ENCODE measurements around the gene SLC35B1.

DNA sequence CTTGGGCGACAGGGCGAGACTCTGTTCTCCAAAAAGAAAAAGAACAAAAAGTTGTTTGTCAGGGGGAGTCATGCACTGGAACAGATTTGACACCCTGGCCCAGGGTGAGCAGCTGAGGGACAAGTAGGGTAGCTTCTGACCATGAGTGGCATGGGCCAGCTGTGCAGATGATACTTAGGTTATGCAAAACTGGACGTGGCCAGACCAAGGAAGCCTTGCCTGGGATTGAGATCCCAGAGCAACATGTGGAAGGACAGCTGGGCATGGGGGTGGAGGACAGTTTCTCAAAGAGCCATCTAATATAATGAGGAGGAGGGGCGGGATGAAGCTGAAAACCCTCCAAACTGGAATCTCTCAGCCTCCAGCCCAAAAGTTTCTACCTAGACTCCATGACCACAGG is 19.6 kb upstream of the SLC35B1 start:
- TF ChIP-seq CTCF (IDR thresholded peaks at IDR 0.05) (no peak), POLR2A (IDR thresholded peaks at IDR 0.05) (no peak)

Measured in esophagus squamous epithelium (tissue), 4 donors.